GM18505 (cell line): ENCODE data around the gene RUNDC1.
A peak's percentile ranks its signal among the peaks of the same experiment; 100 is the strongest.
"Not testable (repeated sequence)": the region's sequence is repeated elsewhere in the genome, so short reads cannot be mapped to it uniquely, and the experiment has no call there.

Source experiments
- ATAC-seq: cut with Tn5 transposase; IDR thresholded peaks from one replicate; pipeline ENCODE4 v1.9.1; 2021; ENCODE audit not compliant: unreplicated experiment
- POLR2A ChIP-seq: IDR thresholded peaks from 4 replicates; pipeline ENCODE4 v1.6.1; 2011; ENCODE audit warnings: borderline replicate concordance; ENCODE audit not compliant: insufficient read depth, insufficient read length; ENCODE audit errors: extremely low read depth

Gene RUNDC1

GRCh38 chr17:42980766-42981397 lies 517 bp downstream of the RUNDC1 start:
- peak; percentile 40 for ATAC-seq
- TF ChIP-seq POLR2A: peak; percentile 41

GRCh38 chr17:42982266-42982665 lies 1.9 kb downstream of the RUNDC1 start:
- no peak for TF ChIP-seq POLR2A
- no peak for ATAC-seq

GRCh38 chr17:42985225-42985624 lies 4.9 kb downstream of the RUNDC1 start:
- ATAC-seq: no peak
- no peak for TF ChIP-seq POLR2A

GRCh38 chr17:42989141-42989540 lies 8.8 kb downstream of the RUNDC1 start:
- TF ChIP-seq POLR2A: no peak
- ATAC-seq: no peak

- ATAC-seq: no peak
- TF ChIP-seq POLR2A: no peak
Observed at GRCh38 chr17:42989726-42990652, 9.6 kb downstream of the RUNDC1 start.

GRCh38 chr17:42991471-42991870 lies 11.1 kb downstream of the RUNDC1 start:
- ATAC-seq: no peak
- no peak for TF ChIP-seq POLR2A

GRCh38 chr17:42992872-42993271 lies 12.5 kb downstream of the RUNDC1 start:
- ATAC-seq: no peak
- TF ChIP-seq POLR2A: no peak

- ATAC-seq: not testable (repeated sequence)
Observed at GRCh38 chr17:42993913-42994312, 13.5 kb downstream of the RUNDC1 start.

- no peak for TF ChIP-seq POLR2A
- no peak for ATAC-seq
Observed at GRCh38 chr17:42997390-42997983, 17.1 kb downstream of the RUNDC1 start.

GRCh38 chr17:42997984-42998938 lies 17.9 kb downstream of the RUNDC1 start, which contains the start of gene RPL27:
Gene RPL27 (plus strand): TSS chr17:42998419. CDS start chr17:42998751, 332 bp downstream.
- ATAC-seq: peak; percentile 90
- TF ChIP-seq POLR2A: peak; percentile 97

GRCh38 chr17:42999003-42999525 lies 18.7 kb downstream of the RUNDC1 start:
- TF ChIP-seq POLR2A: no peak
- no peak for ATAC-seq

- ATAC-seq: not testable (repeated sequence)
Observed at GRCh38 chr17:43000894-43001293, 20.5 kb downstream of the RUNDC1 start.
